Measurements from ENCODE around the gene TERT. TPM values are rescaled to one million over a fixed set of nuclear protein-coding genes. Genes with fewer than 3 reads are reported as not detected.

The TERT gene
- total and polyA plus RNA-seq, 2 of the 13 experiments (the other 11 are each of a cell fraction or from before 2014, with no cell fraction given) = 4.3 to 5.9 TPM

- TF ChIP-seq ZNF318 (CRISPR knock-in tag; IDR thresholded peaks at IDR 0.05) (no peak), ARID2 (CRISPR knock-in tag; IDR thresholded peaks at IDR 0.05; ENCODE audit: borderline replicate concordance) (no peak), ZNF430 (CRISPR knock-in tag; IDR thresholded peaks at IDR 0.05) (no peak), HMG20A (CRISPR knock-in tag; IDR thresholded peaks at IDR 0.05; ENCODE audit: borderline replicate concordance) (no peak), FOXJ3 (CRISPR knock-in tag; IDR thresholded peaks at IDR 0.05; ENCODE audit: borderline replicate concordance) (no peak), ZNF44 (CRISPR knock-in tag; IDR thresholded peaks at IDR 0.05) (no peak), TERF1 (CRISPR knock-in tag; IDR thresholded peaks at IDR 0.05) (no peak), ZBTB2 (CRISPR knock-in tag; IDR thresholded peaks at IDR 0.05; ENCODE audit: low read depth) (no peak), ZNF337 (CRISPR knock-in tag; IDR thresholded peaks at IDR 0.05; ENCODE audit: borderline replicate concordance, low read depth) (no peak), ZNF841 (CRISPR knock-in tag; IDR thresholded peaks at IDR 0.05; ENCODE audit: borderline replicate concordance) (no peak), PHF8 (CRISPR knock-in tag; IDR thresholded peaks at IDR 0.05) (no peak), ZNF460 (CRISPR knock-in tag; IDR thresholded peaks at IDR 0.05; ENCODE audit: borderline replicate concordance) (no peak), ZNF281 (CRISPR knock-in tag; IDR thresholded peaks at IDR 0.05; ENCODE audit: borderline replicate concordance) (no peak), ZNF513 (CRISPR knock-in tag; conservative IDR thresholded peaks at IDR 0.05) (no peak)
These were observed 90.1 kb downstream of the TERT start (continued) for GRCh38 chr5:1204693-1205242.

Measured in HepG2 (cell line).